Measurements from ENCODE around the gene CTSW.

The CTSW gene

DNA sequence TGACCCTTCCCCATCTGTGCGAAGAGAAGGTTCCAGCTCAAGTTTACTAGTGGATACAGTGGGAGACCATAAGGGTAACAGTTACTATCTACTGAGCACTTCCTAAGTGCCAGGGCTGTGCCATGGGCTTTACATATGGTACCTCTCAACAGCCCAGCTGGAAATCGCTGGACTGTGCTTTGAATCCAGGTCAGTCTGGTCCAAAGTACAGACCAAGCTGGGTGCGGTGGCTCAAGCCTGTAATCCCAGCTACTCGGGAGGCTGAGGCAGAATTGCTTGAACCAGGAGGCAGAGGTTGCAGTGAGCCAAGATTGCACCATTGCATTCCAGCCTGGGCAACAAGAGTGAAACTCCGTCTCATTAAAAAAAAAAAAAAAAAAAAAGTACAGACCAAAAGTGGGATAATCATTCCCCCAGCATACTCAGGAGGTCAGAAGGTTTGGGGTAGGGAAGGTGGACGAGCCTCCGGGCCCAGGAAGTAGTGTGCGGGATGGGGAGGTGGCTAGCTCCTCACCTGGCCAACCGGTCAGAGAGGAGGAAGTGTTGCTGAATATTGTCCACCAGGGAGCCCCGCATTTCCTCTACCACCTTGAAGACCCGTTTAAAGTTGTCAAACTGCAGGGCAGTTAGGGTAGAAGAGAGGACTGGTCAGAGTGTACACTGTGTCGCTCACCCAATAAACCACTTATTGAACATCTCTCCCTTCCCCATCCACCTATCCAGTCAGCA lies 6.3 kb downstream of the CTSW start:
- Histone ChIP-seq H3K4me1 (ENCODE audit: control insufficient read depth in 1 of 2, insufficient read depth in 1 of 2, low read depth in 1 of 2, low read length in 1 of 2) (peaks cover 52 to 60% of the 10 kb centered on the region in 2 experiments), H3K27me3 (no peaks in the 10 kb centered on the region), H3K9me3 (no peaks in the 10 kb centered on the region), H3K27ac (peak overlapping the region; percentile 27), H3K4me3 (ENCODE audit: low read depth in 1 of 2, low read length in 1 of 2) (no peak overlapping the region), H3K36me3 (peaks cover 25% of the 10 kb centered on the region)
- TF ChIP-seq, protein P1, sequence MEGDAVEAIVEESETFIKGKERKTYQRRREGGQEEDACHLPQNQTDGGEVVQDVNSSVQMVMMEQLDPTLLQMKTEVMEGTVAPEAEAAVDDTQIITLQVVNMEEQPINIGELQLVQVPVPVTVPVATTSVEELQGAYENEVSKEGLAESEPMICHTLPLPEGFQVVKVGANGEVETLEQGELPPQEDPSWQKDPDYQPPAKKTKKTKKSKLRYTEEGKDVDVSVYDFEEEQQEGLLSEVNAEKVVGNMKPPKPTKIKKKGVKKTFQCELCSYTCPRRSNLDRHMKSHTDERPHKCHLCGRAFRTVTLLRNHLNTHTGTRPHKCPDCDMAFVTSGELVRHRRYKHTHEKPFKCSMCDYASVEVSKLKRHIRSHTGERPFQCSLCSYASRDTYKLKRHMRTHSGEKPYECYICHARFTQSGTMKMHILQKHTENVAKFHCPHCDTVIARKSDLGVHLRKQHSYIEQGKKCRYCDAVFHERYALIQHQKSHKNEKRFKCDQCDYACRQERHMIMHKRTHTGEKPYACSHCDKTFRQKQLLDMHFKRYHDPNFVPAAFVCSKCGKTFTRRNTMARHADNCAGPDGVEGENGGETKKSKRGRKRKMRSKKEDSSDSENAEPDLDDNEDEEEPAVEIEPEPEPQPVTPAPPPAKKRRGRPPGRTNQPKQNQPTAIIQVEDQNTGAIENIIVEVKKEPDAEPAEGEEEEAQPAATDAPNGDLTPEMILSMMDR (IDR thresholded peaks at IDR 0.05) = no peak

DNA sequence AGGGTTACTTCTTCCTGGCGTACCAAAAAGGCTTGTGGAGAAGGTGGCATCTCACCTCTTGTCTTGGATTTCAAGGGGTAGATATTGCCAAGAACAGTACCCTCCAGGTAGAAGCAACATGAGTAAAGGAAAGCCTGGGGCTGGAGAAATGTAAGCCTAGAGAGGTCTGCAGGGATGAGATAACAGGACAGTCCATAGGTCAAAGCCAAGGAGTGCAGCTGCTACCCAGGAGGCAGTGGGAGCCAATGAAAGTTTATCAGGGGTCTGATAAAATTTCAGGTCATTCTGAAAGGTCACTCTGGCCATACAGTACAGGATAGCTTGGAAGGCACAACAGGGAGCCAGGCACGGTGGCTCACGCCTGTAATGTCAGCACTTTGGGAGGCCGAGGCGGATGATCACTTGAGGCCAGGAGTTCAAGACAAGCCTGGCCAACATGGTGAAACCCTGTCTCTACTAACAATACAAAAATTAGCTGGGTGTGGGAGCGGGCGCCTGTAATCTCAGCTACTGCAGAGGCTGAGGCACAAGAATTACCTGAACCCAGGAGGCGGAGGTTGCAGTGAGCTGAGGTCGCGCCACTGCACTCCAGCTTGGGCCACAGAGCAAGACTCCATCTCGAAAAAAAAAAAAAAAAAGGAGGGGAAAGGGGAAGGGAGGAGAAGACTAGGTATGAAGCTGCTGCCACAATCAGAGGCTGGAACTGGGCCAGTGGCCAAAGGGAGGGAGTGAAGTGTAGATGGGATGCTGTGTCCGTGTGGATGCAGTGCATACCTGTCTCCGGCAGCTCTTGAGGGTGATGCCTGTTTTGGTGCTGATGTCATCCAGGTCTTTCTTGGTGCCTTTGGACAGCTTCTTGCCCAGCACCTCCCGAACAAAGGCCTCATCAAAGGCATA lies 7.4 kb downstream of the CTSW start:
- H3K4me3 ChIP-seq (ENCODE audit: low read depth in 1 of 2, low read length in 1 of 2) = peak overlapping the region; percentile 82 to 98
- TF ChIP-seq, protein P1 (IDR thresholded peaks at IDR 0.05) = no peak
- no peaks in the 10 kb centered on the region for H3K9me3 ChIP-seq
- H3K4me1 ChIP-seq (ENCODE audit: control insufficient read depth in 1 of 2, insufficient read depth in 1 of 2, low read depth in 1 of 2, low read length in 1 of 2) = peaks cover 63 to 71% of the 10 kb centered on the region in 2 experiments
- no peaks in the 10 kb centered on the region for H3K27me3 ChIP-seq
- H3K36me3 ChIP-seq = peaks cover 23% of the 10 kb centered on the region
- peak overlapping the region; percentile 93 for H3K27ac ChIP-seq

DNA sequence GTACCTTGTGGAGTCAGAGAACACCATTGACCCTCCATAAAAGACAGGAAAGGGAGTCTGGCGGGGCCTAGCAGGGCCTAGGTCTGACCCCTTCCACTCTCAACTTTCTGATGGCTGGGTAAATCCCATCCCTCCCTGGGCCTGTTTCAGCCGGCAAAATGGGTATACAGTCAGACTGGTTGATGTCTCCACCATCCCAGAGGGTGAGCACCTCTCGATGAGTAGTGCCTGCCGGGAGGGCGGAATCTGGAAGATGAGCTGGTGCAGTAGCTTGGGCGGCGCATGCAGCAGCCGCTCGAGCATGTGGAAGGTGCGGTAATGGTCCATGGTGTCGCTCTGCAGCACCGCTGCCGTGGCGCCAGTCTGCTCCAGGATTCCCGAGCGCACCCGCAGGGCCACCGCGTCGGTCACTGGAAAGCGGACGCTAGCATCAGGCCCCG lies 8.1 kb downstream of the CTSW start:
- H3K27ac ChIP-seq = peak overlapping the region; percentile 93
- H3K9me3 ChIP-seq = no peaks in the 10 kb centered on the region
- peak overlapping the region; percentile 82 to 98 for H3K4me3 ChIP-seq (ENCODE audit: low read depth in 1 of 2, low read length in 1 of 2)
- H3K27me3 ChIP-seq = no peaks in the 10 kb centered on the region
- peaks cover 17% of the 10 kb centered on the region for H3K36me3 ChIP-seq
- peaks cover 69 to 78% of the 10 kb centered on the region in 2 experiments for H3K4me1 ChIP-seq (ENCODE audit: control insufficient read depth in 1 of 2, insufficient read depth in 1 of 2, low read depth in 1 of 2, low read length in 1 of 2)
- TF ChIP-seq, protein P1 (IDR thresholded peaks at IDR 0.05) = no peak

DNA sequence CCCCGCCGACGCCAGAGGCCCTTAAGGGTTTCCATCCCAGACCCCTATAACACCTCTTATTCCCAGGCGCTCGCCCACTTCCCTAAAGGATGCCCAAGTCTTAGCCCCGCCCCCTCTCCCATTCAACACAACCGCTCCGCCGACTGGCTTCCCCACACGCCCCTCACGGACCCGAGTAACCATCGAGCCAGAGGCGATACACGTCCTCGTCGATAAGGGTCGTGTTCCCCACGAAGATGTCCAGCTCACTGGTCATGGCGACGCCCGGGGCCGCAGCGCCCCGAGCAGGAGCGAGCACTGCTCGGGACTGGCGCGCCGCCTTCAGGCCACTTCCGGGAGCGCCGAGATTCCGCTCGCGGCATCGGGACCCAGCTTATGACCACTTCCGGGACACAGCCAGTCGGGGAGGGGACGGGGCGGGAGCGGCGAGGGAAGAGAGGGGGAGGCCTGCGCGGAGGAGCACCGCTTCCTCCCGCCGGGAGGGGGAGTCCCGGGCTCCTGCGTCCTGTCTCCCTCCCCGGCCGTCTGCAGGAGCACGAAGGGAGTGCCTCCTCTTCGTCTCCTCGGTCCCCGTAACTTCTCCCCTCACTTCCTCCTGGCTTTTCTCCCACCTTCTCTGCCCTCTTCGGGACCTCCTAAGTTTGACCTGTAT lies 8.7 kb downstream of the CTSW start, which contains the start of gene FIBP:
Gene FIBP, minus strand, starts transcription at position 309 of the 652 bp plus-strand sequence. Its CDS starts 53 bp downstream, at position 256.
- no peaks in the 10 kb centered on the region for H3K27me3 ChIP-seq
- H3K4me1 ChIP-seq (ENCODE audit: control insufficient read depth in 1 of 2, insufficient read depth in 1 of 2, low read depth in 1 of 2, low read length in 1 of 2) = peaks cover 75 to 84% of the 10 kb centered on the region in 2 experiments
- peaks cover 11% of the 10 kb centered on the region for H3K36me3 ChIP-seq
- peak within 1 kb of the TSS; percentile 93 for H3K27ac ChIP-seq
- H3K4me3 ChIP-seq (ENCODE audit: low read depth in 1 of 2, low read length in 1 of 2) = peak within 1 kb of the TSS; percentile 82 to 98
- TF ChIP-seq, protein P1 (IDR thresholded peaks at IDR 0.05) = peak; percentile 100
- H3K9me3 ChIP-seq = no peaks in the 10 kb centered on the region
